Activated CD4-positive, alpha-beta T cell treated with anti-CD3 and anti-CD28 coated beads, Interleukin-2, amount 50 U/mL, for 16 hours (primary cell): ENCODE results near the gene GNAQ.

Experiments used
- DNase-seq: peaks from one replicate; pipeline ENCODE4 v3.0.0-alpha.2; 2020

The GNAQ gene

GRCh38 chr9:77966718-77967117 is 64.9 kb downstream of the GNAQ start:
- no peak for DNase-seq

DNA sequence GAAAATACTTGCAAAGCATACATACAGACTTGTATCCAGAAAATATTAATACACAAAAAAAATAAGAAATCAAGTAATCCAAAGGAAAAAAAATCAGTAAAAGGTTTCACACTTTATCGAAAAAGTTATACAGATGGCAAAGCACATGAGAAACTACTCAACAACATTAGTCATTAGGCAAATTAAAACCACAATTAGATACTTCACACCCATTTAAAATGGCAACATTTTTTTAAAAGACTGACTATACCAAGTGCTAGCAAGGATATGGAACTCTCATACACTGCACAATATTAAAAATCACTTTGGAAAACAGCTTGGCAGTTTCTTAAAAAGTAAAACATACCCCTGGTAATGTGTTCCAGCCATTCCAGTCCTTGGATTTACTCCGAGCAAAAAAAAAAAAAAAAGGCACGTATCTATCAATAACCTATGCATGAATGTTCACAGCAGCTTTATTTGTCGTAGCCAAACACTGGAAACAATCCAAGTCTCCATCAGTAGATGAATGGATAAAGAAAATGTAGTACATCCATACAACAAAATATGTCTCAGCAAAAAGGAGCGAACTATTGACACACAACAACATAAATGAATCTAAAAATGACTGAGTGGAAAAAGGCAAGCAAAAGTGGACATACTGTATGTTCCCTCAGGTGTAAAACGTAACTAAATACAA is 66.0 kb downstream of the GNAQ start:
- DNase-seq, result no peak

DNA sequence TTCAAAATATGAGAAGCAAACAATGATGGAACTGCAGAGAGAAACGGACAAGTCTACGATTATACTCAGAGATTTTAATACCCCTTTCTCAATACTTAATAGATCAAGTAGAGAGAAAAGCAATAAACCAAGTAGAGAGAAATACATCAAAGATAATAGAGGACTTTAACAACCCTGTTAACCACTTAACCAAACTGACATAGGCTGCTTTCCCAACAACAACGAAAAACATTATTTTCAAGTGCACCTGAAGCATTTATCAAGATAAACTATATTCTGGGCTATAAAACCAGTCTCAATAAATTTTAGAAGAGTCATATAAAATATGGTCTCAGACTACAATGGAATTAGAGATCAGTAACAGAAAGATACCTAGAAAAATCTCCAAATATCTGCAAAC is 67.4 kb downstream of the GNAQ start:
- DNase-seq, result no peak

DNA sequence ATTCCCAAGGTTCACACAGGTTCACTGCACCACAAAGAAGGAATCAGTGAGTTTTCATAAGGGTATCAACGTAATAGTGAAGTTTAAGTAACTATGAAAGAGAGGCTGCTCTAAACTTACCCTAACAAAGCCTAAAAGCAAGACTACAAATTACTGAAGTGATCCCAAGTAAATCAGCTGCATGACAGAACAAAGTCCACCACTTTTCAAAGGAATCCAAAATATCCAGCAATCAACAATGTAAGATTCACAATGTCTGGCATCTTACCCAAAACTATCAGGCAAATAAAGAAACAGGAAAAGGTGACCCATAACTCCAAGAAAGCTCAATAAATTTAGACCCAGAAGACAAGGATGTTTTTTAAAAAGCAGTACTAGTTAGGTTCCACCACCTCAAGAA is 70.1 kb downstream of the GNAQ start:
- DNase-seq, result no peak

DNA sequence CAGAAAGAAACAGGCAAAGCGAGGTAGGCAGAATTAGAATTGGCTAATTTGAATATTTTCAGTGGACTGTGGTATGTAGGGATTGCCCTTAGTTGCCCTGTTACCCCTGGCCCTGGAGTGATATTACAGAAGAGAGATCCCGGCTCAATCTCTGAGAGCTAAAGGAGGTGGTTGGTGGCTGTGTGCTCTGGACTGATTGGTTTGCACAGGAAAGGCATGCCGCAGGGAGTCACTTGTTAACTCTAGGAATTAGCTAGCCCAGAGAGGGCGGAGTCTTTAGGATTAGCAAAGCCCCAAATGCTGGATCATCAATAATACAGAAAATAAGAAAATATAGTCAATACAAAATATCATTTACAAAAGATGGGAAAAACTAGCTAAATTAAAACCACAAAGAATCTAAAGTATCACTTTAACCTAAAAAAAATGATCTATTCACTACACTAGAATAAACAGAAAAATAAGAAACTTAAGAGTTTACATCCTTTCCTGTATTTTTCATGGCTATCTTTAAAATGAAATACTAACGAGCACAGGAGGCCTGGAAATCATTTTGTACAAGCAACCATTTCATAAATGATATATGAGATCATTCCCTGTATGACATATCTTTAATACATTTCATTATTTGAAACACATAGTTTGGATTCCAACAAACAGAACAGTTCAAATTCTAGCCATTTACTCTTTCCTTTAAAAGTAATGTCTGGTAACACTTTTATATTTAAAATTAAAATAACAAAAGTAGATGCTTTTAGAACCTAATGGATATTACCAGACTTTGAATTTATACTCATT is 71.1 kb downstream of the GNAQ start:
- no peak for DNase-seq

GRCh38 chr9:77959803-77960202 is 71.8 kb downstream of the GNAQ start:
- no peak for DNase-seq

DNA sequence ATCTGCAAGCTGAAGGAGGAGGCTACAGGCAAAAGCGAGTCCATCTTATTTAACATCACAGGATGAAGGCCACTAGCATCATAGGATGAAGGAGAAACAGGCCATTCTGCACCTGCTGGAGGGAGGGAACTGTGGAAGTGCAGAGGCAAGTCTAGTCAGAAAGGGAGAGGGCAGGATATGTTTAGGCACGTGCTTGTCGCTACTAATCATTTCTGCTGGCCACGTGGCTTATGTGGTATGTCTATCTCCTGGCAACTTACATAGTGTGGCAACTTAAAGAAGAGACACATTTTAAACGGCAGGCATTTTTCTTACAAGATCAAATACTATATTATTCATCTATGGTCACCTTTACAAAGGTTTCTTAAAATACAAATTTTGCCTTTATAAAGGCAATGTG is 74.0 kb downstream of the GNAQ start:
- peak; percentile 27 for DNase-seq

DNA sequence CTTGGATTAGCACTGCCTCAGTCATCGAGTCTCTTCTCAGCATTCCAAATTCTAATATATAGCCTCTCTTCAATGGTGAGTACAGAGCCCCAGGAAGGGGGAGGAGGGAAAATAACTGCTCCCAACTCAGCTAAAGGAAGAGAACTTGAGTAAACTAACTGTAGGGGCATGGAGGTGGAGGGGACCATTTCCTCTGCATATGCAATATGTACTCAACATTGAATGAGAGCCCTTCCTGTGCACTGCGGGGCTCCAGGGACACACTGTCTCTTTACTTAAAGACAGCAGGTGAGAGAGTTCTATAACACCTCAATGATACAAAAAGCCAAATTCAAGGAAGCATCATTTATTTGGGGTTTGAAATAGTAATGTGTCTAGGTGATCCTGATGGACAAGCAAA is 75.1 kb downstream of the GNAQ start:
- no peak for DNase-seq

- no peak for DNase-seq
These were observed 77.0 kb downstream of the GNAQ start for GRCh38 chr9:77954666-77955015.

- DNase-seq, result no peak
These were observed 77.5 kb downstream of the GNAQ start for GRCh38 chr9:77954013-77954665.

DNA sequence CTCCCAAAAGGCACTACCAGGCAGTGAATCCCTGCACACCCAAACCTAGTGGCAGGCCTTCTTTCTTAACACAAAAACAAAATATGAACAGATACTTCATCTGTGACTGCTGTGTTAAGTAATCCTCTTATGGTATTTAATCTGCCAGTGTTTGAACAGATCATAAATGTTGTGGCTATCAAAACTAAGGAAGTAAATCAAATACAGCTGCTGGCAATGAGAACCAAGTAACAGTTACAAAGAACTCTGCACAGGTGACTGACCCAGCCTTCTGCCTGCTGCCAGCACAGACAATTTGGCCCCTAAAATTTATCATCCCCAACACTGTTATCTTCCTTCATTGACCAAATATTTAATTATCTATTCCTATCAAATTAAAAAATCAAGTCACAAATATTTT is 78.0 kb downstream of the GNAQ start:
- DNase-seq, result no peak

DNA sequence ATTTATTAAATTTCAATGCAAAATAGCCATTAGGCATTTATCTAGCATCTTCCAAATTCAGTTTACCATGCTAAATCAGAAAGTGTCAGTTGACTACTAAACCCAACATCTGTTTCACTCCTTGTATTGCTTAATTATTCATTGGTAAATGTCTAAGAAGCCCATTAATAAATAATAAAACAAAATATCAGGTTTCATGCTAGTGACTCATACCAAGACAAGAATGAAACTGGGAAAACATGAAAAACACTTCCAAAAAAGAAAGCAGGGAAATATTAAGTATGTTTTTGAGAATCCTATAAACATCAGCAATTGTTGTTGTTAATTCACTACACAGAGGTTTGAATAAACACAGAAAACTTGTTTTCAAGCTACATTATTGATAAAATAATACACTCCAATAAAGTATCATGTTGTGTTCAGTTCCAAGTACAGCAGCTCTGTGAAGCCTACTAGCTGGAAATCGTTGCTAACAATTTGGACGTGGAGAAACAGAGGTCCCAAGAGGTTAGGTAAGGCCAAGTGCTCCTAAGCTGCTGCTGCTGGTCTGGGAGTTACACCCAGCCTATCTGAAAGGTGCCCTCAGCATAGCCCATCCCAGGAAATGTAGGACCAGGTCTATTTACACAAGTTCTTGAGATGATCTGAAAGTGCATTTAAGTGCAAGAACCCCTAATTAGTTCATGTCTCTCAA is 78.8 kb downstream of the GNAQ start:
- no peak for DNase-seq

DNA sequence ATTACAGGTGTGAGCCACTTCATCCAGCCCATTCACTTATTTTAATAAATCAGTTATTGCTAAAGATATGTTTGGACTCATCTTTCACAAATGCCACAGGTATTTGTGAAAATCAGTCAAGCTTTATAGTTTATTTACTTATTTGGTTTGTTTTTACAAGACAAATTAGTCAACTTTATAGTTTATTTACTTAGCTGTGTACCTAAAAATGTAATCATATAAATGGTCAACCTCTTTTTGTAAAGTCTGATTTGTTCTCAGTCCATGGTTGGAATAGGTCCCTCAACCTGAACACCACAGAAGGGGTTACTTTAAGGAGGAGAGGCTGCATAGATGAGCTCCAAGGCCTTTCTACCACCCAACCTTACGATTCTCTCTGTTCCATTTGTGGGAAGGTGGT is 80.2 kb downstream of the GNAQ start:
- DNase-seq, result no peak

- DNase-seq, result no peak
These were observed 81.7 kb downstream of the GNAQ start for GRCh38 chr9:77949751-77950436.

DNA sequence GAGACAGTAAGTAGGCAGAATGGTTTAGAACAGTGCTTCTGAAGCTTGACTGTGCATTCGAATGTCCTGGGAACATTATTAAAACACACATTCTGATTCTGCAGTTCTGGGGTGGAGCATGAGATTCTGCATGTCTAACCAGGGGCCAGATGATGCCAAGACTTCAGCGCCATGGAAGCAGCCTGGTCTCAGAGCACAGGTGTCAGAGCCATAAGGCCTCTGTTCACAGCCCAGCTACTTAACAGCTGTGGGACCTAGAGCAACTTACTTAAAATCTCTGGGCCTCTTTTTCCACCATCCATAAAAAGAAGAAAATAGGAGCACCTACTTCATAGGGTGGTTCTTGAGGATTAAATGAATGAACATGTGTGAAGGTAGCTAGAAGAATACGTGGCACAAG is 84.0 kb downstream of the GNAQ start:
- DNase-seq, result no peak

DNA sequence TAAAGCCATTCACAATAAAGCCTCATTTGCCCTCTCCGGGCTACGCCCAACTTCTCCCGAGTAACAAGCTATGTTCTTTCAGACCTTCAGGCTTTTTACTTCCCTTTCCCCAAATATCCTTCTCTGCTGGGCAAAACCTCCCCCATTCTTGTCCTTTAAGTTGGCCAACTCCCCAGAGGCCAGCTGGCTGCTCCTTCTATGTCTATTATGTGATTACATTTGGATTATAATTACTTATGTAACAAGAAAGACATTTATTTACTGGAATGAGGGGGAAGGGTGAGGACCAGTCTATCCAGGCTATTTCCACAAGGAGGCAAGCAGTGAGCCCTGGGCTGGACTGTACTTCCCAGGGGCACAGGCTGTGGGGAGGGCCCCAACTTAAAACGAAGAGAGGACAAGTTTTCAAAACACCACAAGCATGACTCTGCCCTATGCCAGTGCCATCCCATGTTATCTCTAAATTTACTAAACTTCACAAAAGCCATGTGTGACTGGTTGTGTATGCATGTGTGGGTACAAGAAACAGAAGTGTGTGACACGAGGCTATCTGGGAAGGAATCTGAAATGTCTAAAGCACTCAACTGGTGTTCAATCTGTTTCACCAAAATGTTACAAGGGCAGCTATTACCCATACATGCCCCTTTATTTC is 84.5 kb downstream of the GNAQ start:
- no peak for DNase-seq

- no peak for DNase-seq
These were observed 85.3 kb downstream of the GNAQ start for GRCh38 chr9:77946296-77946695.

- DNase-seq, result no peak
These were observed 85.8 kb downstream of the GNAQ start for GRCh38 chr9:77945798-77946197.

DNA sequence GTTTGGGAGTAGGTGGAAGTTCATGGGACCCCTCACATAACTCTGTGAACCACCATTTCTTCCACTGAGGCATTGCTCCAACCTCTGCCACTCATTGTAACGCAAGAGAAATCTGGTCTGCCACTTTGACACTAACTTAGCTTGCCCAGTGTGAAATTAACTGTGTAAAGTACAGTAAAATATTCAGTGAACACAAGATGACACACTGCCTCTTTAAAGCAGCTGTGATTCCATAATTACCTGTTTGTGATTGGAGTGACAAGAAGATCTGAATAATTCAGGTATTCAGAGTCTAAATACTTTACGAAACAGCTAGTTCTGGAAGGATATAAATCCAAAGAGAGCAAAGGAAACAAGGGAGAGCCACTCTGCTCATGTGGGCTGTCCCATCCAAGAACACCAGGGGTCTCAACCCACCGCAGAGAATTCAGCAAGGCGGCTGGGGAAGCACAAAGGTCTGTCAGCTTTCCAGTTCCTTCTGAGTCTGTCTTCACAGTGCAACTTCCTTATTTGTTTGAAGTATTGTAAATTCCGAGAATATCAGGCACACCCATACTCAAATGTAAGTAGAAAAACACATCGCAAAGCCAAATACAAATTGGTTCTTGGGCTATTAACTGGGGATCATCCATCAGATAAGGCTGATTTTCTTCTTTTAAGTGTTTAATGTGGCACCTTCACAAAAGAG is 86.9 kb downstream of the GNAQ start:
- DNase-seq, result no peak

DNA sequence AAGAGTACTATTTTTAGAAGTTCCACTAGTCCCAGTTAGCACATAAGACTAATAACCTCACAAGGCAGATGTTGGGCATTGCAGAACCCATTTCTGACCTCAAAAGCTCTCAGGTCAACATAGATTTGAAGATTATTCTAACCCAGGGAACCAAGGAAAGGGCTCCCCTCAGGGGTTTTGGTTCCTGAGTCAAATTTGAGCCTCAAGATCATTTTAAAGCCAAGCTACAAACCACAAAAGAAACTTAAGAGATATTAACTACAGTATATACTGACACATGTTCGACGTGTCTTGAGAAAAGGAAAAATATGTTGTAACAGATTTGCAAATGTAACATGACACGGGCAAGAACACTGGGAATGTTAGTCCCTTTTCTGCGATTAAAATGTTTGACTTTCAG is 88.6 kb downstream of the GNAQ start:
- no peak for DNase-seq

- DNase-seq, result no peak
These were observed 92.4 kb downstream of the GNAQ start for GRCh38 chr9:77939149-77939668.

GRCh38 chr9:77938163-77938562 is 93.4 kb downstream of the GNAQ start:
- DNase-seq, result no peak
